Left ventricle myocardium inferior (tissue), 1 donor: Measurements from ENCODE around the gene UGT1A10. TPM values are rescaled to one million over a fixed set of nuclear protein-coding genes. Genes with fewer than 3 reads are reported as not detected.
"Not testable (repeated sequence)": the region's sequence is repeated elsewhere in the genome, so short reads cannot be mapped to it uniquely, and the experiment has no call there.

ENCODE experiments used
- DNase-seq: peaks from one replicate; pipeline ENCODE4 v3.0.0-alpha.2; 2020
- H3K27ac ChIP-seq: fragments of 200-600 bp; replicated peaks from 2 replicates; pipeline ENCODE4 v1.8.0; 2021
- H3K27me3 ChIP-seq: fragments of 200-600 bp; 2 replicates; pipeline ENCODE4 v1.8.0; 2021; ENCODE audit warnings: low read depth
- H3K36me3 ChIP-seq: fragments of 200-600 bp; 2 replicates; pipeline ENCODE4 v1.8.0; 2021
- H3K4me1 ChIP-seq: fragments of 200-600 bp; 2 replicates; pipeline ENCODE4 v1.8.0; 2021
- H3K4me3 ChIP-seq: fragments of 200-600 bp; 2 replicates; pipeline ENCODE4 v1.8.0; 2021; ENCODE audit warnings: mild to moderate bottlenecking, moderate library complexity
- H3K9me3 ChIP-seq: fragments of 200-600 bp; replicated peaks from 2 replicates; pipeline ENCODE4 v1.8.0; 2021
- CTCF ChIP-seq: fragments of 200-600 bp; IDR thresholded peaks from 2 replicates; pipeline ENCODE4 v1.8.0; 2021; ENCODE audit warnings: antibody characterized with exemption, mild to moderate bottlenecking, borderline replicate concordance
- intact Hi-C: fragments of 100-400 bp; cut with micrococcal nuclease; formaldehyde crosslinking; loops from one replicate; pipeline ENCODE4 v1.11.0; 2022
- long read RNA-seq: library from polyadenylated mRNA; unstranded; transcript quantifications from one replicate; pipeline ENCODE4 v2.0.0, GENCODE V29; 2021
- total RNA-seq: library from RNA; stranded (reverse); fragmentation: NEBNext Ultra II Directional; extraction: Animal tissue kit (Norgen Biotek cat#: 25700); gene quantifications from one replicate; pipeline ENCODE4 v1.2.1, GENCODE V29; 2021
- donor health status: DM: no; HTN: yes; CAD: no; lungs with severe emphysema.

UGT1A10 gene
- not detected for total RNA-seq
- long read RNA-seq, result 0 reads

DNA sequence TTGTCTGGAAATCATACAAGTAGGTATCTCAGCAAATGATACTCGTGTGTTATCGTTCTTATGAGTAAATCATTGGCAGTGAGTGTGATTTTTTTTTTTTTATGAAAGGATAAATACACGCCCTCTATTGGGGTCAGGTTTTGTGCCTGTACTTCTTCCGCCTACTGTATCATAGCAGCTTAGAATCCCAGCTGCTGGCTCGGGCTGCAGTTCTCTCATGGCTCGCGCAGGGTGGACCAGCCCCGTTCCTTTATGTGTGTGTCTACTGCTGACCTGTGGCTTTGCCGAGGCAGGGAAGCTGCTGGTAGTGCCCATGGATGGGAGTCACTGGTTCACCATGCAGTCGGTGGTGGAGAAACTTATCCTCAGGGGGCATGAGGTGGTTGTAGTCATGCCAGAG is at the start of gene UGT1A10:
Gene UGT1A10, plus strand, starts transcription at position 143 of the 400 bp plus-strand sequence. Its CDS starts 75 bp downstream, at position 218.
- DNase-seq, H3K4me1 ChIP-seq, H3K36me3 ChIP-seq, intact Hi-C loops, H3K4me3 ChIP-seq, H3K27ac ChIP-seq: not testable (repeated sequence)
- Histone ChIP-seq H3K27me3 (peaks cover 14% of the 10 kb centered on the region), H3K9me3 (peaks cover 11% of the 10 kb centered on the region)

DNA sequence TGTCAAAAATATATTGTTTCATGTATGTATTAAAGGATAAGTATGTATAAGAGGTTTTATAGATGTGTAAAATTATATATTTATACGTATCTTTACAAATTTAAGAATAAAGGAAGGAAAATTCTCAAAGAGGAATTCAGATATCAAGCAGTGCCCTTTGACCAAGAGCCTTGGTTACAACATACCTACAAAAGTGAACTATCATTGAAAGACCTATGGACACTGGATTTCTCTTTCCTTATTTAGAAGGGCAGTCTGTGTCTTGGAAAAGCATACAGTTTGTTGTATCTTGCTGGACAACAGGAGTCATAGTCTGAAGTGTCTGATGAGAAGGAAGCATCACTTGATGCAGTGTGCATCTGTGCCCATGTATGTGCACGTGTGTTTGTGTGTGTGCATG is 47.8 kb upstream of the UGT1A10 start:
- Histone ChIP-seq H3K36me3 (no peaks in the 10 kb centered on the region), H3K27me3 (peaks cover 56% of the 10 kb centered on the region), H3K4me3 (no peak overlapping the region), H3K27ac (no peak overlapping the region), H3K9me3 (no peaks in the 10 kb centered on the region), H3K4me1 (no peaks in the 10 kb centered on the region)
- TF ChIP-seq CTCF, result no peak
- DNase-seq, result no peak
- intact Hi-C loops, result no loop called here

DNA sequence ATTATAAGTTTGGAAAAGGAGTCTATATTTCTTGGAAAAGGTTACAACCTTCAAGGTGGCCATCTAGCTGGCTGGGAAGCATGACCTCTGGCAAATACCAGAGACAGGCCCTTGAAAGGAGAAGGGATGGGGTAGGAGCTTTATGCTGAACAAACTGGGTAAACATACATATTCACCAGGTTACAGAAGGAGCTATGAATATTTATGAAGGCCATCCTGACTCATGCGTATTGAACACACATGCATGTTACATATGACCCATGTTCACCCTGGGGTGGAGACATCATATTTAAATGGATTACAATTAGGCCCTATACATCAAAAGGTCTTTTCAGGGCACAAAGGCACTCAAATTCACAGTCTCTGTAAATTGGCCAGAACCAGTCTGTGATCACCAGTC is 43.5 kb upstream of the UGT1A10 start:
- H3K9me3 ChIP-seq, H3K4me3 ChIP-seq, DNase-seq, intact Hi-C loops, H3K36me3 ChIP-seq, H3K27ac ChIP-seq, H3K4me1 ChIP-seq: not testable (repeated sequence)
- H3K27me3 ChIP-seq, result peaks cover 27% of the 10 kb centered on the region

GRCh38 chr2:233593201-233593600 is 43.0 kb upstream of the UGT1A10 start:
- Histone ChIP-seq H3K36me3 (no peaks in the 10 kb centered on the region), H3K4me3 (no peak overlapping the region), H3K4me1 (no peaks in the 10 kb centered on the region), H3K9me3 (no peaks in the 10 kb centered on the region), H3K27me3 (peaks cover 22% of the 10 kb centered on the region), H3K27ac (no peak overlapping the region)
- intact Hi-C loops, result no loop called here
- TF ChIP-seq CTCF, result no peak
- DNase-seq, result no peak

GRCh38 chr2:233597522-233597921 is 38.7 kb upstream of the UGT1A10 start:
- H3K4me3 ChIP-seq, result no peak overlapping the region
- no peaks in the 10 kb centered on the region for H3K4me1 ChIP-seq
- TF ChIP-seq CTCF, result no peak
- H3K36me3 ChIP-seq, result no peaks in the 10 kb centered on the region
- DNase-seq, result no peak
- no peaks in the 10 kb centered on the region for H3K9me3 ChIP-seq
- H3K27ac ChIP-seq, result no peak overlapping the region
- intact Hi-C loops, result no loop called here
- H3K27me3 ChIP-seq, result peaks cover 33% of the 10 kb centered on the region

DNA sequence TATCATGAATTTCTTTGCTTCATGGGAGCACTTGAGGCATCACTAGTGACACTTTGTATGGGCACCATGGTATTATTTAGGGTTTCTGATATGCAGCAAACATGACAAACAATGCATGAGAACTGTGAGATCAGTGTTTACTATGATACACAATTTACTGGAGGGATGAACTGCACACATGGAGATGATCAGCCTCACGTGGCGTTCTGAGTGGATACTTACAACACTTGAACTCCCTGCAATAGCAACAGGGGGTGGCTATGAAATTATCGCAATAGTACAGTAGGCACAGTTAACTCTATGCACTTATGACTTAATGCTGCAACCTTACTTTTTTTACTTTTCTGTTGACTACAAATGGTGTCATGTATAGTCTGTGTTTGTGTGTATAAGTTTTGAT is 37.3 kb upstream of the UGT1A10 start:
- intact Hi-C loops, result no loop called here
- Histone ChIP-seq H3K27me3 (peaks cover 47% of the 10 kb centered on the region), H3K4me1 (no peaks in the 10 kb centered on the region), H3K27ac (no peak overlapping the region), H3K9me3 (no peaks in the 10 kb centered on the region), H3K36me3 (no peaks in the 10 kb centered on the region), H3K4me3 (no peak overlapping the region)
- DNase-seq, result no peak
- no peak for TF ChIP-seq CTCF

- Histone ChIP-seq H3K9me3 (no peaks in the 10 kb centered on the region), H3K4me1 (no peaks in the 10 kb centered on the region), H3K36me3 (no peaks in the 10 kb centered on the region), H3K27ac (no peak overlapping the region), H3K27me3 (peaks cover 49% of the 10 kb centered on the region), H3K4me3 (no peak overlapping the region)
- no peak for TF ChIP-seq CTCF
- no peak for DNase-seq
- intact Hi-C loops, result no loop called here
Measured at GRCh38 chr2:233600386-233600785, 35.9 kb upstream of the UGT1A10 start.
